HepG2 (cell line): ENCODE data around the gene ODR4.

Source experiments
- ETV6 ChIP-seq: sonication (generic); formaldehyde crosslinking; conservative IDR thresholded peaks from 2 replicates; pipeline ENCODE4 v1.4.0; 2020; ENCODE audit warnings: missing genetic modification reagents
- POLR2AphosphoS5 ChIP-seq: IDR thresholded peaks from 2 replicates; pipeline ENCODE4 v1.6.1; 2012; ENCODE audit warnings: low read depth, low read length
- ZFAT ChIP-seq: sonication (generic); formaldehyde crosslinking; conservative IDR thresholded peaks from 2 replicates; pipeline ENCODE4 v1.8.1; 2023; ENCODE audit warnings: missing genetic modification reagents, inconsistent platforms

DNA sequence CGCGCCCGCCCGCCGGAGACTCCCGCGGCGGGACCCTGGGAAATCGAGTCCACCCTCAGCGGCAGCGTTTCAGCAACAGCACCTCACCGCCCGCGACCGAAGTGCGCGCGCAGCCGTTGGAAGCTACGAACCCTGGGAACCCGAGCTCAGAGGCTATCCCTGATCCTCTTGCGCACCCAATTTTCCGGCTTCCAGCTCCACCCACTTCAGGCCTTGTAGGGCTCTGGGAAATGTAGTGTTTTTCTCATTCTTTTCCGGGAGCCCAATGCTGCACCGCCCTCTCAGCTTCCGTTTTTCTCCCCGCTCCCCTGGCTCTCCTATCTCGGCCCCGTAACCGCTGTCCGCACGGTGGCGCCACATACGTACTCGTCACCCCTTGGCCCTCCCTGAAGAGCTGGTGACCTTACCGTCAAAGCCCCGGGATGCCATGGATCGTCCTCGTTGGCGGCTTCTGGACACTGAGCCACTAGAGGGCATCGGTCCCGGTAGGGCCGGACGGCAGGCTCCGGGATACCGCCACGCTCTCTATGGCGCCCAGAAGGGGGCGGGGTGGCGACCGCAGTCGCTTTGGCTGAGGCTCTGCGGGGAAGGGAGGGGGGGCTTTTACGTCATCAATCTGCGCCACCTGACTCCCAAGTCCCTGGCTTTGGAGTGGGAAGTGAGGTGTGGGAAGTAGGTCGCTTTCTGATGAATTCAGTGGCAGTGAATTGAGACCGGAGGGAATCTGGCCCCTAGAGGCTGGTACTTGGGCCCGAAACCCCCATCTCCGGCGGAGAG is at the start of gene ODR4, which contains the start of gene TPR:
- 0 out of 2 replicates have a peak, but pooled peaks have one; percentile 21 for TF ChIP-seq ETV6 (CRISPR knock-in tag)
- peak; percentile 85 for TF ChIP-seq POLR2AphosphoS5
- TF ChIP-seq ZFAT (CRISPR knock-in tag): no peak
